K562 (cell line): Measurements from ENCODE around the gene ADGRD1. TPM values are rescaled to one million over a fixed set of nuclear protein-coding genes. Genes with fewer than 3 reads are reported as not detected.

Source experiments
- NR2F6 ChIP-seq: fragments of 450-650 bp; formaldehyde crosslinking; IDR thresholded peaks from 2 replicates; pipeline ENCODE4 v1.4.0; 2020; ENCODE audit warnings: mild to moderate bottlenecking
- RNF2 ChIP-seq: sonication (generic); IDR thresholded peaks from 2 replicates; pipeline ENCODE4 v1.6.1; 2016
- SLC30A9 ChIP-seq: fragments of 250-450 bp; sonication (Bioruptor Pico); IDR thresholded peaks from 2 replicates; pipeline ENCODE4 v1.8.0; 2022; ENCODE audit warnings: mild to moderate bottlenecking, moderate library complexity
- ZHX1 ChIP-seq: fragments of 150-350 bp; conservative IDR thresholded peaks from 2 replicates; pipeline ENCODE4 v1.6.1; 2014; ENCODE audit warnings: low read length
- ZNF589 ChIP-seq: fragments of 200-800 bp; sonication (Bioruptor generic); IDR thresholded peaks from 2 replicates; pipeline ENCODE4 v1.6.1; 2016; ENCODE audit warnings: low read depth, missing genetic modification characterization, missing compliant biosample characterization
- polyA plus RNA-seq, 8 experiments: library from polyadenylated mRNA; depleted of rRNA in 4 of 8; stranded (reverse) in 5 of 8; unstranded in 3 of 8; fragments of >200 nt; fragmentation: Nextera tagmentation in 2 of 8; fragmentation: Illumina TruSeq in 1 of 8; extraction: Ambion mirVana in 2 of 8; extraction: Trizol in 1 of 8; gene quantifications; 2 replicates each; pipeline versions ENCODE4 v1.2.1 to v1.2.3, GENCODE V29; 2011 to 2014; ENCODE audit warnings: inconsistent platforms in 1 of 8, missing spikeins in 1 of 8
- total RNA-seq, 7 experiments: library from RNA; depleted of rRNA in 6 of 7; stranded (reverse); fragments of >200 nt in 6 of 7; fragmentation: Illumina TruSeq in 2 of 7; extraction: Trizol in 2 of 7; gene quantifications; 2 replicates each; pipeline versions ENCODE4 v1.2.1 to v1.2.3, GENCODE V29; 2011 to 2021; ENCODE audit warnings: low replicate concordance in 1 of 7
- TF ChIP-seq, protein P1 (sequence below): sonication (generic); formaldehyde crosslinking; IDR thresholded peaks from 2 replicates; pipeline ENCODE4 v1.8.1; 2023; ENCODE audit warnings: mild to moderate bottlenecking, missing genetic modification reagents, moderate library complexity

ADGRD1 gene
- total and polyA plus RNA-seq, 9 of the 15 experiments (the other 6 are each of a cell fraction or from before 2014, with no cell fraction given): 1.7 to 11.7 (median 3.3) TPM

DNA sequence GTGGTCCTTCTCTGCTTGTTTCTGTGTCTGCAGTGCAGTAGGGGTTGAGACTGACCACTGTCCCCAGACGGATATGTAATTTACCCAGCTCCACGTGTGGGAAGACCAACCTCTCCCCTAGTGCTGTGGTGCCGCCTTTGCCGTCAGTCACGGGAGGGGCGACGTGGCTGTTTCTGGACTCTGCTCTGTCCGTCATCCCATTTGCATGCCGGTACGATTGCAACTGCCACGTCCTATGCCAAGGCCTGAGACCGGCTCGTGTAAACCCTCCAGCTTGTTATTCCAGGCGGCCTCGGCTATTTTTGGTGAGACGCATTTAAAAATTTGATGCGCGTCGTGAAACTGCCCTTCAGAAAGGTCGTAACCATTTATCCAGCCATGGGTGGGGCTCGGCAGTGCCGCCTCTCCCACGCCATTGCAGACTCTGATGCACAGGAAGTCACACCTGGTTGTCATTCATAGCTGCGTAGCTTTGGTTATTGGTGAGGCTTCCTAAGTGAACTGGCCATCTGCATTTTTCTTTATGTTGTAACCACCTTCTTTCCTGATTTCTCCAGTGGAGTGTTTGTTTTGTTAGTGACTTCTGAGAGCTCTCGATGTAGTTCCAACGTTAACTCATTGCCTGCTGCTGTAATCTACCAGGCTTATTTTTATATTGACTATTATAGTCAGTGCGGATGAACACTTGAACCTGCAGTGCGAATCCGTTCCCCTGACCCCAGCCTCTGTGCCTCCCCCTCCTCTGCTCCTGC, 75.1 kb downstream of the ADGRD1 start (continued):
- TF ChIP-seq ZHX1 (no peak), ZNF589 (CRISPR knock-in tag) (no peak), RNF2 (no peak), NR2F6 (CRISPR knock-in tag) (no peak), SLC30A9 (CRISPR knock-in tag) (no peak)
- TF ChIP-seq, protein P1, sequence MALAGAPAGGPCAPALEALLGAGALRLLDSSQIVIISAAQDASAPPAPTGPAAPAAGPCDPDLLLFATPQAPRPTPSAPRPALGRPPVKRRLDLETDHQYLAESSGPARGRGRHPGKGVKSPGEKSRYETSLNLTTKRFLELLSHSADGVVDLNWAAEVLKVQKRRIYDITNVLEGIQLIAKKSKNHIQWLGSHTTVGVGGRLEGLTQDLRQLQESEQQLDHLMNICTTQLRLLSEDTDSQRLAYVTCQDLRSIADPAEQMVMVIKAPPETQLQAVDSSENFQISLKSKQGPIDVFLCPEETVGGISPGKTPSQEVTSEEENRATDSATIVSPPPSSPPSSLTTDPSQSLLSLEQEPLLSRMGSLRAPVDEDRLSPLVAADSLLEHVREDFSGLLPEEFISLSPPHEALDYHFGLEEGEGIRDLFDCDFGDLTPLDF: no peak
